ENCODE measurements around the gene KIF26A.
A peak's percentile ranks its signal among the peaks of the same experiment; 100 is the strongest.

Gene KIF26A

GRCh38 chr14:104149617-104150135 lies 11.3 kb downstream of the KIF26A start (continued):
- TF ChIP-seq ZNF747 (tag by site-specific recombination; IDR thresholded peaks at IDR 0.05) = no peak
- TF ChIP-seq ZNF837 (tag by site-specific recombination; IDR thresholded peaks at IDR 0.05) = no peak
- TF ChIP-seq ZSCAN18 (tag by site-specific recombination; IDR thresholded peaks at IDR 0.05) = no peak
- no peak for TF ChIP-seq ZNF292 (tag by site-specific recombination; IDR thresholded peaks at IDR 0.05; ENCODE audit: borderline replicate concordance, low read depth)
- TF ChIP-seq BCL6B (tag by site-specific recombination; IDR thresholded peaks at IDR 0.05) = no peak
- TF ChIP-seq ZNF791 (tag by site-specific recombination; IDR thresholded peaks at IDR 0.05) = no peak
- no peak for TF ChIP-seq ZNF596 (tag by site-specific recombination; IDR thresholded peaks at IDR 0.05)
- TF ChIP-seq ZNF121 (tag by site-specific recombination; IDR thresholded peaks at IDR 0.05) = no peak
- no peak for TF ChIP-seq ZNF239 (tag by site-specific recombination; IDR thresholded peaks at IDR 0.05)
- no peak for TF ChIP-seq ZNF221 (tag by site-specific recombination; IDR thresholded peaks at IDR 0.05; ENCODE audit: borderline replicate concordance)
- no peak for TF ChIP-seq ZNF19 (tag by site-specific recombination; IDR thresholded peaks at IDR 0.05; ENCODE audit: low read depth)
- no peak for TF ChIP-seq ZNF658 (tag by site-specific recombination; IDR thresholded peaks at IDR 0.05)
- TF ChIP-seq ZNF76 (tag by site-specific recombination; IDR thresholded peaks at IDR 0.05; ENCODE audit: borderline replicate concordance, low read depth) = no peak
- no peak for TF ChIP-seq ZNF707 (tag by site-specific recombination; IDR thresholded peaks at IDR 0.05)
- no peak for TF ChIP-seq REPIN1 (tag by site-specific recombination; IDR thresholded peaks at IDR 0.05; ENCODE audit: low read depth)
- no peak for TF ChIP-seq ZSCAN16 (tag by site-specific recombination; IDR thresholded peaks at IDR 0.05)
- TF ChIP-seq SCRT1 (tag by site-specific recombination; IDR thresholded peaks at IDR 0.05; ENCODE audit: borderline replicate concordance) = no peak
- TF ChIP-seq SALL2 (tag by site-specific recombination; IDR thresholded peaks at IDR 0.05; ENCODE audit: borderline replicate concordance) = no peak
- TF ChIP-seq TSHZ1 (tag by site-specific recombination; IDR thresholded peaks at IDR 0.05; ENCODE audit: borderline replicate concordance) = no peak
- TF ChIP-seq ZNF610 (tag by site-specific recombination; IDR thresholded peaks at IDR 0.05; ENCODE audit: borderline replicate concordance) = no peak
- TF ChIP-seq ZXDB (tag by site-specific recombination; IDR thresholded peaks at IDR 0.05) = peak; percentile 54; the same call in 1 of the 2 replicates
- TF ChIP-seq ZNF600 (tag by site-specific recombination; IDR thresholded peaks at IDR 0.05) = peak; percentile 91
- TF ChIP-seq ZNF639 (tag by site-specific recombination; IDR thresholded peaks at IDR 0.05) = no peak
- no peak for TF ChIP-seq ZNF112 (tag by site-specific recombination; IDR thresholded peaks at IDR 0.05)
- TF ChIP-seq PATZ1 (tag by site-specific recombination; IDR thresholded peaks at IDR 0.05) = peak; percentile 85
- no peak for TF ChIP-seq MEIS1 (CRISPR knock-in tag; IDR thresholded peaks at IDR 0.05; ENCODE audit: borderline replicate concordance)
- TF ChIP-seq CTCF (tag by site-specific recombination; IDR thresholded peaks at IDR 0.05) = no peak
- no peak for TF ChIP-seq ZNF2 (tag by site-specific recombination; IDR thresholded peaks at IDR 0.05)
- TF ChIP-seq YY1 (tag by site-specific recombination; IDR thresholded peaks at IDR 0.05) = no peak
- TF ChIP-seq ZNF785 (tag by site-specific recombination; IDR thresholded peaks at IDR 0.05) = no peak

Measured in HEK293 (cell line).